IMR-90 (cell line): ENCODE data around the gene CLK2. TPM values are rescaled to one million over a fixed set of nuclear protein-coding genes. Genes with fewer than 3 reads are reported as not detected.
"Not testable (repeated sequence)": the region's sequence is repeated elsewhere in the genome, so short reads cannot be mapped to it uniquely, and the experiment has no call there.

Experiments
- ATAC-seq: fragments of 200-7000 bp; cut with Tn5 transposase; 2 replicates; pipeline ENCODE4 v1.9.1; 2020; ENCODE audit warnings: low read depth, mild to moderate bottlenecking, moderate library complexity
- BruUV-seq: library from RNA; stranded (reverse); fragments of 400-500 nt; replicated peaks from 2 replicates; lab custom pipeline; 2021; lab: Mats Ljungman, UMichigan
- CTCF ChIA-PET: fragments of 300-600 bp; formaldehyde crosslinking; extraction: SDS; loops from one replicate; lab custom pipeline; 2021; ENCODE audit warnings: antibody characterized with exemption; lab: Yijun Ruan, JAX
- POLR2A ChIA-PET: fragments of 300-600 bp; sonication (Branson Sonifier 250); formaldehyde crosslinking; loops from one replicate; lab custom pipeline; 2022; ENCODE audit warnings: antibody characterized with exemption; ENCODE audit not compliant: unreplicated experiment; lab: Charles Lee
- DNase-seq: peaks from one replicate; pipeline ENCODE4 v3.0.0; 2013
- H2AFZ ChIP-seq: replicated peaks from 2 replicates; pipeline ENCODE3; 2013; ENCODE audit warnings: low read length, mild to moderate bottlenecking; ENCODE audit not compliant: poor library complexity
- H2AK5ac ChIP-seq: 2 replicates; pipeline ENCODE4 v1.6.1; 2013; ENCODE audit warnings: low read depth, low read length, inconsistent platforms
- H2AK9ac ChIP-seq: replicated peaks from 2 replicates; pipeline ENCODE3; 2013; ENCODE audit warnings: mild to moderate bottlenecking, low read depth, low read length, moderate library complexity; ENCODE audit not compliant: poor library complexity
- H2BK120ac ChIP-seq: 2 replicates; pipeline ENCODE4 v1.6.1; 2013; ENCODE audit warnings: low read depth, low read length, inconsistent platforms
- H2BK15ac ChIP-seq: 3 replicates; pipeline ENCODE4 v1.6.1; 2013; ENCODE audit warnings: low read depth, low read length, inconsistent platforms
- H2BK20ac ChIP-seq: 2 replicates; pipeline ENCODE4 v1.6.1; 2013; ENCODE audit warnings: low read depth, mild to moderate bottlenecking, inconsistent platforms, low read length, moderate library complexity
- H2BK5ac ChIP-seq: 2 replicates; pipeline ENCODE4 v1.6.1; 2013; ENCODE audit warnings: mild to moderate bottlenecking, low read depth, low read length, inconsistent platforms; ENCODE audit not compliant: poor library complexity, severe bottlenecking
- H3K14ac ChIP-seq: replicated peaks from 2 replicates; pipeline ENCODE4 v1.6.1; 2013; ENCODE audit warnings: low read depth, low read length, inconsistent platforms
- H3K18ac ChIP-seq: 2 replicates; pipeline ENCODE4 v1.6.1; 2013; ENCODE audit warnings: low read depth, low read length, control low read depth
- H3K23ac ChIP-seq: 2 replicates; pipeline ENCODE4 v1.6.1; 2013; ENCODE audit warnings: low read depth, low read length, inconsistent platforms
- H3K27ac ChIP-seq: 2 replicates; pipeline ENCODE4 v1.5.1; 2013; ENCODE audit warnings: mild to moderate bottlenecking, control low read depth, low read length; ENCODE audit not compliant: insufficient read depth
- H3K27me3 ChIP-seq: 2 replicates; pipeline ENCODE4 v1.6.1; 2013; ENCODE audit warnings: low read length; ENCODE audit not compliant: control insufficient read depth, insufficient read depth
- H3K36me3 ChIP-seq: 2 replicates; pipeline ENCODE4 v1.6.1; 2013; ENCODE audit warnings: low read length, mixed read lengths; ENCODE audit not compliant: control insufficient read depth, insufficient read depth
- H3K4ac ChIP-seq: 2 replicates; pipeline ENCODE4 v1.6.1; 2013; ENCODE audit warnings: low read depth, low read length, inconsistent platforms
- H3K4me1 ChIP-seq: 2 replicates; pipeline ENCODE4 v1.6.1; 2013; ENCODE audit warnings: low read length, mixed read lengths; ENCODE audit not compliant: control insufficient read depth, insufficient read depth
- H3K4me2 ChIP-seq: 2 replicates; pipeline ENCODE4 v1.6.1; 2013; ENCODE audit warnings: low read depth, mild to moderate bottlenecking, control low read depth, low read length, moderate library complexity
- H3K4me3 ChIP-seq: 2 replicates; pipeline ENCODE4 v1.5.1; 2013; ENCODE audit warnings: low read depth, mild to moderate bottlenecking, control low read depth, low read length, moderate library complexity; ENCODE audit not compliant: insufficient read depth
- H3K56ac ChIP-seq: 2 replicates; pipeline ENCODE4 v1.6.1; 2013; ENCODE audit warnings: low read length, inconsistent platforms; ENCODE audit not compliant: insufficient read depth; ENCODE audit errors: extremely low read depth
- H3K79me1 ChIP-seq, 2 experiments: 2 replicates each; pipeline ENCODE4 v1.6.1; 2013; ENCODE audit warnings: low read length in 2 of 2, inconsistent platforms in 1 of 2, low read depth in 1 of 2
- H3K9ac ChIP-seq: 2 replicates; pipeline ENCODE4 v1.6.1; 2013; ENCODE audit warnings: low read depth, low read length, control low read depth
- H3K9me1 ChIP-seq: 2 replicates; pipeline ENCODE4 v1.6.1; 2013; ENCODE audit warnings: low read length, inconsistent platforms; ENCODE audit not compliant: insufficient read depth
- H3K9me3 ChIP-seq: 2 replicates; pipeline ENCODE4 v1.6.1; 2013; ENCODE audit warnings: low read length; ENCODE audit not compliant: control insufficient read depth, insufficient read depth
- H4K20me1 ChIP-seq: 2 replicates; pipeline ENCODE4 v1.6.1; 2013; ENCODE audit warnings: low read length, inconsistent platforms; ENCODE audit not compliant: insufficient read depth
- H4K5ac ChIP-seq: 2 replicates; pipeline ENCODE4 v1.6.1; 2013; ENCODE audit warnings: mild to moderate bottlenecking, low read depth, low read length, control low read depth
- H4K8ac ChIP-seq, 2 experiments: 2 replicates each; pipeline ENCODE4 v1.6.1; 2013; ENCODE audit warnings: low read depth in 2 of 2, low read length in 2 of 2, control low read depth in 1 of 2, inconsistent platforms in 1 of 2
- H4K91ac ChIP-seq: 2 replicates; pipeline ENCODE4 v1.6.1; 2013; ENCODE audit warnings: low read depth, low read length, inconsistent platforms; ENCODE audit not compliant: insufficient read depth
- CEBPB ChIP-seq: IDR thresholded peaks from 2 replicates; pipeline ENCODE4 v1.6.1; 2012; ENCODE audit warnings: low read depth, low read length, improper control_type of control experiment
- MAZ ChIP-seq: IDR thresholded peaks from 2 replicates; pipeline ENCODE4 v1.6.1; 2012; ENCODE audit warnings: low read depth, mild to moderate bottlenecking, low read length, improper control_type of control experiment, moderate library complexity, borderline replicate concordance
- POLR2A ChIP-seq: IDR thresholded peaks from 2 replicates; pipeline ENCODE4 v1.6.1; 2012; ENCODE audit warnings: mild to moderate bottlenecking, low read depth, low read length
- WGBS, 2 experiments: methylation state at CpG; one replicate each; pipeline versions ENCODE4 v1.1.5 to v1.1.7; 2013; ENCODE audit warnings: missing lambda C conversion rate in 2 of 2; ENCODE audit not compliant: insufficient read length in 1 of 2; ENCODE audit errors: extremely low coverage in 2 of 2; 5-methylcytosine and 5-hydroxymethylcytosine counted together
- dilution Hi-C: fragments of 300-500 bp; cut with HindIII; formaldehyde crosslinking; loops from one replicate; pipeline ENCODE4 v1.14.3; 2018; ENCODE audit warnings: low sequenced_read_pairs; ENCODE audit not compliant: unreplicated experiment
- in situ Hi-C: fragments of 300-500 bp; cut with MboI; formaldehyde crosslinking; loops from 3 replicates; pipeline ENCODE4 v1.14.3; 2019; ENCODE audit warnings: low sequenced_read_pairs, inconsistent platforms, mixed read lengths
- intact Hi-C: fragments of 100-400 bp; cut with micrococcal nuclease; formaldehyde crosslinking; loops from 2 replicates; pipeline ENCODE4 v1.10.0; 2022
- polyA plus RNA-seq, 3 experiments: library from polyadenylated mRNA; depleted of rRNA; stranded (reverse); fragments of >200 nt; gene quantifications; 2 replicates each; pipeline ENCODE4 v1.2.3, GENCODE V29; 2012; ENCODE audit warnings: low replicate concordance in 1 of 3
- total RNA-seq: library from RNA; depleted of rRNA; stranded (reverse); fragments of >200 nt; gene quantifications from 2 replicates; pipeline ENCODE4 v1.2.3, GENCODE V29; 2012

The CLK2 gene
- total and polyA plus RNA-seq, 2 of the 4 experiments (the other 2 are of a cell fraction) = 19.7 to 61.2 TPM

GRCh38 chr1:155236451-155236850 lies 36.9 kb downstream of the CLK2 start:
- Histone ChIP-seq H3K14ac (no peak overlapping the region), H3K4me2 (no peak overlapping the region), H2AFZ (no peak overlapping the region), H3K4ac (no peak overlapping the region), H3K9ac (no peak overlapping the region), H3K27ac (no peak overlapping the region), H3K56ac (no peak overlapping the region), H2BK15ac (no peak overlapping the region), H3K27me3 (no peaks in the 10 kb centered on the region), H4K20me1 (no peaks in the 10 kb centered on the region), H4K91ac (no peak overlapping the region), H2BK20ac (no peak overlapping the region), H3K23ac (no peak overlapping the region), H3K9me3 (no peaks in the 10 kb centered on the region), H4K5ac (no peak overlapping the region), H3K4me1 (peaks cover 8% of the 10 kb centered on the region), H3K36me3 (peaks cover 26% of the 10 kb centered on the region), H3K18ac (no peak overlapping the region), H3K79me1 (peaks cover 0 to 14% of the 10 kb centered on the region in 2 experiments; a peak in 2 of 4 replicates), H3K4me3 (no peak overlapping the region), H2AK5ac (no peak overlapping the region), H3K9me1 (no peaks in the 10 kb centered on the region), H4K8ac (no peak overlapping the region), H2AK9ac (no peak overlapping the region), H2BK5ac (no peak overlapping the region), H2BK120ac (no peak overlapping the region)
- dilution Hi-C loops = no loop called here
- no peak for TF ChIP-seq MAZ
- no peak for TF ChIP-seq POLR2A
- peak; percentile 55; the same call in 1 of the 2 replicates for TF ChIP-seq CEBPB
- BruUV-seq = no TSS peak
- no peak for DNase-seq
- no peak for ATAC-seq
- intact Hi-C loops = no loop called here
- POLR2A ChIA-PET = no interaction called here
- CTCF ChIA-PET = no interaction called here
- WGBS, 2 experiments = no CpG with 5 or more reads among the region's 5 CpGs
- in situ Hi-C loops = no loop called here

GRCh38 chr1:155235375-155235774 lies 37.9 kb downstream of the CLK2 start:
- H2BK15ac ChIP-seq, H3K4me3 ChIP-seq, H3K27me3 ChIP-seq, H3K23ac ChIP-seq, dilution Hi-C loops, H4K20me1 ChIP-seq, H3K9me3 ChIP-seq, H3K79me1 ChIP-seq, H2BK5ac ChIP-seq, H3K56ac ChIP-seq, H3K18ac ChIP-seq, H3K4ac ChIP-seq, H4K8ac ChIP-seq, H4K5ac ChIP-seq, H3K9ac ChIP-seq, H3K14ac ChIP-seq, H3K4me2 ChIP-seq, intact Hi-C loops, BruUV-seq, DNase-seq, H3K27ac ChIP-seq, H3K9me1 ChIP-seq, H2AFZ ChIP-seq, CTCF ChIA-PET, H4K91ac ChIP-seq, H3K4me1 ChIP-seq, in situ Hi-C loops, H2AK5ac ChIP-seq, ATAC-seq, POLR2A ChIA-PET, H2BK120ac ChIP-seq, H2AK9ac ChIP-seq, H2BK20ac ChIP-seq: not testable (repeated sequence)
- WGBS, 2 experiments = 100% methylated on average over 3 of the region's 9 CpGs; no CpG with 5 or more reads in 1 of the 2 experiments
- peaks cover 26% of the 10 kb centered on the region for H3K36me3 ChIP-seq
